GM12878 (cell line): ENCODE results near the gene THOC5. TPM values are rescaled to one million over a fixed set of nuclear protein-coding genes. Genes with fewer than 3 reads are reported as not detected.

Experiments used
- ATAC-seq: fragments of 200-7000 bp; cut with Tn5 transposase; 3 replicates; pipeline ENCODE4 v1.9.1; 2020; ENCODE audit warnings: mild to moderate bottlenecking, moderate library complexity
- BruUV-seq: library from RNA; stranded (reverse); fragments of 400-500 nt; replicated peaks from 2 replicates; lab custom pipeline; 2021; lab: Mats Ljungman, UMichigan
- CTCF ChIA-PET: fragments of 300-600 bp; sonication (Branson Sonifier 250); formaldehyde crosslinking; extraction: SDS; loops from one replicate; lab custom pipeline; 2021; ENCODE audit warnings: inconsistent platforms; lab: Yijun Ruan, JAX
- POLR2A ChIA-PET: fragments of 350-600 bp; formaldehyde crosslinking; extraction: SDS; loops from one replicate; lab custom pipeline; 2021; ENCODE audit warnings: inconsistent platforms; lab: Charles Lee
- RAD21 ChIA-PET: fragments of 300-600 bp; sonication (Branson Sonifier 250); formaldehyde crosslinking; loops from one replicate; lab custom pipeline; 2023; ENCODE audit warnings: antibody characterized with exemption; ENCODE audit not compliant: unreplicated experiment; lab: Charles Lee
- SMC1A ChIA-PET: fragments of 300-600 bp; sonication (Branson Sonifier 250); formaldehyde crosslinking; loops from one replicate; lab custom pipeline; 2023; ENCODE audit not compliant: unreplicated experiment, uncharacterized antibody; lab: Charles Lee
- DNase-seq: peaks from one replicate; pipeline ENCODE4 v3.0.0-alpha.2; 2011; ENCODE audit warnings: low read depth, low spot score
- FAIRE-seq: peaks from 3 replicates; lab custom pipeline; 2011; peaks lifted over from hg19 to GRCh38; lab: Jason Lieb, UNC
- H2AFZ ChIP-seq: 2 replicates; pipeline ENCODE4 v1.6.0; 2011; ENCODE audit warnings: low read depth, low read length, control low read depth; ENCODE audit not compliant: control insufficient read depth
- H3K27ac ChIP-seq: 2 replicates; pipeline ENCODE4 v1.5.1; 2011; ENCODE audit warnings: control low read depth; ENCODE audit not compliant: control insufficient read depth, insufficient read depth
- H3K27me3 ChIP-seq, 2 experiments: replicated peaks in 1 of 2; 2 replicates each; pipeline versions ENCODE4 v1.6.0 to v1.6.1; 2011; ENCODE audit warnings: low read length in 1 of 2; ENCODE audit not compliant: control insufficient read depth in 2 of 2, insufficient read depth in 2 of 2
- H3K36me3 ChIP-seq, 2 experiments: 2 replicates each; pipeline ENCODE4 v1.5.1; 2011; ENCODE audit warnings: low read length in 1 of 2; ENCODE audit not compliant: control insufficient read depth in 2 of 2, insufficient read depth in 2 of 2
- H3K4me1 ChIP-seq: 2 replicates; pipeline ENCODE4 v1.6.1; 2011; ENCODE audit warnings: mild to moderate bottlenecking, low read length, moderate library complexity, mixed read lengths; ENCODE audit not compliant: control insufficient read depth, insufficient read depth
- H3K4me2 ChIP-seq: 2 replicates; pipeline ENCODE4 v1.6.0; 2011; ENCODE audit warnings: control low read depth; ENCODE audit not compliant: control insufficient read depth, insufficient read depth
- H3K4me3 ChIP-seq: fragments of 200-600 bp; sonication (generic); 2 replicates; pipeline ENCODE4 v1.5.1; 2016
- H3K79me2 ChIP-seq: 2 replicates; pipeline ENCODE4 v1.6.0; 2011; ENCODE audit warnings: low read length; ENCODE audit not compliant: control insufficient read depth, insufficient read depth
- H3K9ac ChIP-seq: 2 replicates; pipeline ENCODE4 v1.8.0; 2011; ENCODE audit warnings: low read length, control low read depth, mixed read lengths; ENCODE audit not compliant: control insufficient read depth, insufficient read depth
- H3K9me3 ChIP-seq: replicated peaks from 3 replicates; pipeline ENCODE4 v1.5.1; 2011; ENCODE audit warnings: mild to moderate bottlenecking, low read length; ENCODE audit not compliant: control insufficient read depth, insufficient read depth
- H4K20me1 ChIP-seq: 2 replicates; pipeline ENCODE4 v1.6.0; 2011; ENCODE audit not compliant: control insufficient read depth, insufficient read depth
- CREB1 ChIP-seq: IDR thresholded peaks from 2 replicates; pipeline ENCODE4 v1.6.1; 2012; ENCODE audit warnings: low read depth, mild to moderate bottlenecking, inconsistent platforms
- HCFC1 ChIP-seq: fragments of 150-350 bp; IDR thresholded peaks from 2 replicates; pipeline ENCODE4 v1.6.1; 2014; ENCODE audit warnings: low read length
- MEF2B ChIP-seq: fragments of 450-650 bp; IDR thresholded peaks from 2 replicates; pipeline ENCODE4 v1.6.1; 2018; ENCODE audit warnings: mild to moderate bottlenecking, moderate library complexity; ENCODE audit not compliant: partially characterized antibody, poor library complexity, severe bottlenecking
- NFYA ChIP-seq: IDR thresholded peaks from 2 replicates; pipeline ENCODE4 v1.6.1; 2011; ENCODE audit warnings: low read depth, mild to moderate bottlenecking, low read length, improper control_type of control experiment, borderline replicate concordance
- RFX5 ChIP-seq: IDR thresholded peaks from 2 replicates; pipeline ENCODE4 v1.6.1; 2011; ENCODE audit warnings: low read depth, low read length, improper control_type of control experiment
- SREBF2 ChIP-seq: IDR thresholded peaks from 2 replicates; pipeline ENCODE4 v1.6.1; 2012; ENCODE audit warnings: mild to moderate bottlenecking, low read length
- ZBED1 ChIP-seq: IDR thresholded peaks from 2 replicates; pipeline ENCODE4 v1.6.1; 2016; ENCODE audit warnings: borderline replicate concordance
- WGBS: methylation state at CpG from one replicate; pipeline ENCODE4 v1.1.6; 2016; ENCODE audit warnings: low lambda C conversion rate; ENCODE audit not compliant: insufficient replicate concordance, insufficient coverage; ENCODE audit errors: missing lambda C conversion rate; 5-methylcytosine and 5-hydroxymethylcytosine counted together
- in situ Hi-C: fragments of 300-500 bp; cut with MboI; formaldehyde crosslinking; loops from 9 replicates; pipeline ENCODE4 v1.14.3; 2018; ENCODE audit warnings: mixed read lengths
- intact Hi-C: fragments of 100-400 bp; cut with micrococcal nuclease; formaldehyde crosslinking; loops from one replicate; pipeline ENCODE4 v1.14.2; 2022; ENCODE audit not compliant: unreplicated experiment
- polyA plus RNA-seq, 11 experiments: library from polyadenylated mRNA; depleted of rRNA in 4 of 11; unstranded in 6 of 11; stranded (reverse) in 5 of 11; fragments of >200 nt; fragmentation: Nextera tagmentation in 4 of 11; fragmentation: Illumina TruSeq in 1 of 11; extraction: Ambion mirVana in 4 of 11; extraction: Trizol in 1 of 11; gene quantifications; 1 replicate in 1 of 11; 2 replicates in 10 of 11; pipeline versions ENCODE4 v1.2.1 to v1.2.3, GENCODE V29; 2011 to 2016; ENCODE audit warnings: inconsistent platforms in 2 of 11, missing spikeins in 2 of 11, low read depth in 1 of 11
- total RNA-seq, 4 experiments: library from RNA; depleted of rRNA in 3 of 4; stranded (reverse); fragments of >200 nt in 3 of 4; fragmentation: Illumina TruSeq in 1 of 4; extraction: Trizol in 1 of 4; gene quantifications; 2 replicates each; pipeline versions ENCODE4 v1.2.1 to v1.2.3, GENCODE V29; 2013 to 2021
- TF ChIP-seq, protein P1 (sequence below): IDR thresholded peaks from 2 replicates; pipeline ENCODE4 v1.6.1; 2012; ENCODE audit warnings: mild to moderate bottlenecking, low read depth, low read length
- TF ChIP-seq, protein P2 (sequence below): IDR thresholded peaks from 2 replicates; pipeline ENCODE4 v1.6.1; 2011; ENCODE audit warnings: low read depth, low read length, improper control_type of control experiment, borderline replicate concordance

The THOC5 gene
- total and polyA plus RNA-seq, 10 of the 15 experiments (the other 5 are each of a cell fraction or from before 2014, with no cell fraction given), result 20.9 to 44.9 (median 31.4) TPM

DNA sequence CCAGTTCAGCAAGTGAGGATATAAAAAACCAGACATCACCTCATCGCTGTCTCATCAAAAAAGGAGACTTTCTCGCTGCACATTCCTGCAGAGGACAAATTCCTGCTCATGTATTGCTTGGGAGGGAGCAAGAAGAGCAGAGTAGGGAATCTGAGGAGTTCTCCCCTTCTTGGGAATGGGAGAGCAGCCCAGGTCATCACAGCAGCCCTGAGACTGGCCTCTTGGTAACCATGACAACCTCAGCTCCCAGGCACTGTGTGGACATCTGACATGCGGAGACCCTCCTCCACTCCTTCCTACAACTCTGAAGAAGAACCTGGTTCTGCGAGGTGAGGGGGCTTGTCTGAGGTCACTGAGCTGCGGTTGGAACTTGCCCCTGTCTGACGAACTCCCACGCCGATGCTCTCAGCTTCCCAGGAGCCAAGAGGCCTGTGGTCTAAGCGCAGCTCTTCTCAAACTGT lies 97.3 kb downstream of the THOC5 start:
- H3K79me2 ChIP-seq, result no peaks in the 10 kb centered on the region
- no peaks in the 10 kb centered on the region for H3K4me1 ChIP-seq
- no peaks in the 10 kb centered on the region for H3K36me3 ChIP-seq
- WGBS, result 73% methylated on average over 9 of the region's 9 CpGs
- ATAC-seq (no peak), DNase-seq (no peak), FAIRE-seq (no peak)
- no peak overlapping the region for H3K4me2 ChIP-seq
- no peak overlapping the region for H3K9ac ChIP-seq
- in situ Hi-C loops, result no loop called here
- H3K27ac ChIP-seq, result no peak overlapping the region
- H3K27me3 ChIP-seq, result no peaks in the 10 kb centered on the region
- H2AFZ ChIP-seq, result no peak overlapping the region
- no peaks in the 10 kb centered on the region for H3K9me3 ChIP-seq
- H3K4me3 ChIP-seq, result no peak overlapping the region
- no peaks in the 10 kb centered on the region for H4K20me1 ChIP-seq
- intact Hi-C loops, result no loop called here
- ChIA-PET CTCF (no interaction called here), SMC1A (no interaction called here), POLR2A (no interaction called here), RAD21 (no interaction called here)
- BruUV-seq, result no TSS peak
- no peak for TF ChIP-seq HCFC1
- no peak for TF ChIP-seq MEF2B
- TF ChIP-seq, protein P1, sequence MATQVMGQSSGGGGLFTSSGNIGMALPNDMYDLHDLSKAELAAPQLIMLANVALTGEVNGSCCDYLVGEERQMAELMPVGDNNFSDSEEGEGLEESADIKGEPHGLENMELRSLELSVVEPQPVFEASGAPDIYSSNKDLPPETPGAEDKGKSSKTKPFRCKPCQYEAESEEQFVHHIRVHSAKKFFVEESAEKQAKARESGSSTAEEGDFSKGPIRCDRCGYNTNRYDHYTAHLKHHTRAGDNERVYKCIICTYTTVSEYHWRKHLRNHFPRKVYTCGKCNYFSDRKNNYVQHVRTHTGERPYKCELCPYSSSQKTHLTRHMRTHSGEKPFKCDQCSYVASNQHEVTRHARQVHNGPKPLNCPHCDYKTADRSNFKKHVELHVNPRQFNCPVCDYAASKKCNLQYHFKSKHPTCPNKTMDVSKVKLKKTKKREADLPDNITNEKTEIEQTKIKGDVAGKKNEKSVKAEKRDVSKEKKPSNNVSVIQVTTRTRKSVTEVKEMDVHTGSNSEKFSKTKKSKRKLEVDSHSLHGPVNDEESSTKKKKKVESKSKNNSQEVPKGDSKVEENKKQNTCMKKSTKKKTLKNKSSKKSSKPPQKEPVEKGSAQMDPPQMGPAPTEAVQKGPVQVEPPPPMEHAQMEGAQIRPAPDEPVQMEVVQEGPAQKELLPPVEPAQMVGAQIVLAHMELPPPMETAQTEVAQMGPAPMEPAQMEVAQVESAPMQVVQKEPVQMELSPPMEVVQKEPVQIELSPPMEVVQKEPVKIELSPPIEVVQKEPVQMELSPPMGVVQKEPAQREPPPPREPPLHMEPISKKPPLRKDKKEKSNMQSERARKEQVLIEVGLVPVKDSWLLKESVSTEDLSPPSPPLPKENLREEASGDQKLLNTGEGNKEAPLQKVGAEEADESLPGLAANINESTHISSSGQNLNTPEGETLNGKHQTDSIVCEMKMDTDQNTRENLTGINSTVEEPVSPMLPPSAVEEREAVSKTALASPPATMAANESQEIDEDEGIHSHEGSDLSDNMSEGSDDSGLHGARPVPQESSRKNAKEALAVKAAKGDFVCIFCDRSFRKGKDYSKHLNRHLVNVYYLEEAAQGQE, result no peak
- no peak for TF ChIP-seq NFYA
- TF ChIP-seq CREB1, result no peak
- no peak for TF ChIP-seq RFX5
- TF ChIP-seq, protein P2, sequence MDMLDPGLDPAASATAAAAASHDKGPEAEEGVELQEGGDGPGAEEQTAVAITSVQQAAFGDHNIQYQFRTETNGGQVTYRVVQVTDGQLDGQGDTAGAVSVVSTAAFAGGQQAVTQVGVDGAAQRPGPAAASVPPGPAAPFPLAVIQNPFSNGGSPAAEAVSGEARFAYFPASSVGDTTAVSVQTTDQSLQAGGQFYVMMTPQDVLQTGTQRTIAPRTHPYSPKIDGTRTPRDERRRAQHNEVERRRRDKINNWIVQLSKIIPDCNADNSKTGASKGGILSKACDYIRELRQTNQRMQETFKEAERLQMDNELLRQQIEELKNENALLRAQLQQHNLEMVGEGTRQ, result no peak
- no peak for TF ChIP-seq ZBED1
- TF ChIP-seq SREBF2, result no peak

Other genes with a start within 250 kb of the THOC5 start
Only the 7 nearest of the 10 such genes appear.
- 73.0 and 90.1 TPM in 2 replicates for gene AP1B1, start 165.2 kb downstream of the THOC5 start, total RNA-seq (2014; rRNA removed)
- 30.0 and 36.1 TPM in 2 replicates for gene AP1B1, start 165.2 kb downstream of the THOC5 start, total RNA-seq (2014; rRNA removed; fragmentation: Illumina TruSeq; extraction: Trizol)
- gene AP1B1, start 165.2 kb downstream of the THOC5 start, total RNA-seq (2021), result 87.6 and 91.5 TPM in 2 replicates
- gene AP1B1, start 165.2 kb downstream of the THOC5 start, polyA plus RNA-seq (2011; rRNA removed), result 32.2 and 59.4 TPM in 2 replicates
- 21.4 and 56.1 TPM in 2 replicates for gene AP1B1, start 165.2 kb downstream of the THOC5 start, polyA plus RNA-seq (2014; fragmentation: Illumina TruSeq; extraction: Trizol)
- gene AP1B1, start 165.2 kb downstream of the THOC5 start, polyA plus RNA-seq (2014; fragmentation: Nextera tagmentation; extraction: Ambion mirVana), result 1 to 10 TPM; 2.1 to 5.0 TPM
- 54.9 and 66.6 TPM in 2 replicates for gene AP1B1, start 165.2 kb downstream of the THOC5 start, polyA plus RNA-seq (2014; rRNA removed)
- gene AP1B1, start 165.2 kb downstream of the THOC5 start, polyA plus RNA-seq (2016; fragmentation: Nextera tagmentation; extraction: Ambion mirVana), result 10 to 100 TPM; 89.1 to 98.6 TPM
- gene RFPL1, start 115.2 kb downstream of the THOC5 start, total RNA-seq (2014; rRNA removed), result not detected in 2 replicates
- gene RFPL1, start 115.2 kb downstream of the THOC5 start, total RNA-seq (2014; rRNA removed; fragmentation: Illumina TruSeq; extraction: Trizol), result not detected in 2 replicates
- gene RFPL1, start 115.2 kb downstream of the THOC5 start, total RNA-seq (2021), result not detected in 2 replicates
- gene RFPL1, start 115.2 kb downstream of the THOC5 start, polyA plus RNA-seq (2011; rRNA removed), result not detected in 2 replicates
- gene RFPL1, start 115.2 kb downstream of the THOC5 start, polyA plus RNA-seq (2014; fragmentation: Illumina TruSeq; extraction: Trizol), result not detected in 2 replicates
- under 1 TPM in 1 of 2 experiments, not detected in 1; 0.13 TPM for gene RFPL1, start 115.2 kb downstream of the THOC5 start, polyA plus RNA-seq (2014; fragmentation: Nextera tagmentation; extraction: Ambion mirVana)
- not detected in 2 replicates for gene RFPL1, start 115.2 kb downstream of the THOC5 start, polyA plus RNA-seq (2014; rRNA removed)
- not detected for gene RFPL1, start 115.2 kb downstream of the THOC5 start, polyA plus RNA-seq (2016; fragmentation: Nextera tagmentation; extraction: Ambion mirVana)
- gene NEFH, start 73.5 kb downstream of the THOC5 start, total RNA-seq (2014; rRNA removed), result 0.06 TPM in 1 of 2 replicates, not detected in the other
- 0.09 and 0.14 TPM in 2 replicates for gene NEFH, start 73.5 kb downstream of the THOC5 start, total RNA-seq (2014; rRNA removed; fragmentation: Illumina TruSeq; extraction: Trizol)
- gene NEFH, start 73.5 kb downstream of the THOC5 start, total RNA-seq (2021), result 0.11 and 0.13 TPM in 2 replicates
- gene NEFH, start 73.5 kb downstream of the THOC5 start, polyA plus RNA-seq (2011; rRNA removed), result 0.07 and 0.10 TPM in 2 replicates
- 0.25 and 0.40 TPM in 2 replicates for gene NEFH, start 73.5 kb downstream of the THOC5 start, polyA plus RNA-seq (2014; fragmentation: Illumina TruSeq; extraction: Trizol)
- gene NEFH, start 73.5 kb downstream of the THOC5 start, polyA plus RNA-seq (2014; fragmentation: Nextera tagmentation; extraction: Ambion mirVana), result under 1 TPM; 0.02 to 0.03 TPM
- 0.05 and 0.23 TPM in 2 replicates for gene NEFH, start 73.5 kb downstream of the THOC5 start, polyA plus RNA-seq (2014; rRNA removed)
- under 1 TPM; 0.09 to 0.16 TPM for gene NEFH, start 73.5 kb downstream of the THOC5 start, polyA plus RNA-seq (2016; fragmentation: Nextera tagmentation; extraction: Ambion mirVana)
- 90.5 and 96.5 TPM in 2 replicates for gene NIPSNAP1, start 27.4 kb upstream of the THOC5 start, total RNA-seq (2014; rRNA removed)
- 69.9 and 70.2 TPM in 2 replicates for gene NIPSNAP1, start 27.4 kb upstream of the THOC5 start, total RNA-seq (2014; rRNA removed; fragmentation: Illumina TruSeq; extraction: Trizol)
- gene NIPSNAP1, start 27.4 kb upstream of the THOC5 start, total RNA-seq (2021), result 77.1 and 85.5 TPM in 2 replicates
- gene NIPSNAP1, start 27.4 kb upstream of the THOC5 start, polyA plus RNA-seq (2011; rRNA removed), result 62.1 and 70.2 TPM in 2 replicates
- 94.1 and 99.7 TPM in 2 replicates for gene NIPSNAP1, start 27.4 kb upstream of the THOC5 start, polyA plus RNA-seq (2014; fragmentation: Illumina TruSeq; extraction: Trizol)
- gene NIPSNAP1, start 27.4 kb upstream of the THOC5 start, polyA plus RNA-seq (2014; fragmentation: Nextera tagmentation; extraction: Ambion mirVana), result 10 to 100 TPM; 27.1 to 38.5 TPM
- 84.0 and 86.5 TPM in 2 replicates for gene NIPSNAP1, start 27.4 kb upstream of the THOC5 start, polyA plus RNA-seq (2014; rRNA removed)
- gene NIPSNAP1, start 27.4 kb upstream of the THOC5 start, polyA plus RNA-seq (2016; fragmentation: Nextera tagmentation; extraction: Ambion mirVana), result 10 to 100 TPM; 79.6 TPM
- 32.0 and 33.9 TPM in 2 replicates for gene NF2, start 49.9 kb upstream of the THOC5 start, total RNA-seq (2014; rRNA removed)
- 24.6 and 24.8 TPM in 2 replicates for gene NF2, start 49.9 kb upstream of the THOC5 start, total RNA-seq (2014; rRNA removed; fragmentation: Illumina TruSeq; extraction: Trizol)
- 44.3 and 49.8 TPM in 2 replicates for gene NF2, start 49.9 kb upstream of the THOC5 start, total RNA-seq (2021)
- gene NF2, start 49.9 kb upstream of the THOC5 start, polyA plus RNA-seq (2011; rRNA removed), result 20.4 and 22.5 TPM in 2 replicates
- 14.3 and 14.7 TPM in 2 replicates for gene NF2, start 49.9 kb upstream of the THOC5 start, polyA plus RNA-seq (2014; fragmentation: Illumina TruSeq; extraction: Trizol)
- gene NF2, start 49.9 kb upstream of the THOC5 start, polyA plus RNA-seq (2014; fragmentation: Nextera tagmentation; extraction: Ambion mirVana), result 1 to 10 TPM; 2.2 to 3.0 TPM
- 17.4 and 20.6 TPM in 2 replicates for gene NF2, start 49.9 kb upstream of the THOC5 start, polyA plus RNA-seq (2014; rRNA removed)
- 10 to 100 TPM; 24.8 to 24.9 TPM for gene NF2, start 49.9 kb upstream of the THOC5 start, polyA plus RNA-seq (2016; fragmentation: Nextera tagmentation; extraction: Ambion mirVana)
- gene CABP7, start 166.2 kb upstream of the THOC5 start, total RNA-seq (2014; rRNA removed), result not detected in 2 replicates
- gene CABP7, start 166.2 kb upstream of the THOC5 start, total RNA-seq (2014; rRNA removed; fragmentation: Illumina TruSeq; extraction: Trizol), result not detected in 2 replicates
- 0.05 TPM in 1 of 2 replicates, not detected in the other for gene CABP7, start 166.2 kb upstream of the THOC5 start, total RNA-seq (2021)
- gene CABP7, start 166.2 kb upstream of the THOC5 start, polyA plus RNA-seq (2011; rRNA removed), result not detected in 2 replicates
- gene CABP7, start 166.2 kb upstream of the THOC5 start, polyA plus RNA-seq (2014; fragmentation: Illumina TruSeq; extraction: Trizol), result not detected in 2 replicates
- under 1 TPM in 1 of 2 experiments, not detected in 1; 0.02 TPM for gene CABP7, start 166.2 kb upstream of the THOC5 start, polyA plus RNA-seq (2014; fragmentation: Nextera tagmentation; extraction: Ambion mirVana)
- 0.03 and 0.08 TPM in 2 replicates for gene CABP7, start 166.2 kb upstream of the THOC5 start, polyA plus RNA-seq (2014; rRNA removed)
- gene CABP7, start 166.2 kb upstream of the THOC5 start, polyA plus RNA-seq (2016; fragmentation: Nextera tagmentation; extraction: Ambion mirVana), result under 1 TPM; 0.11 to 0.18 TPM
- gene ZMAT5, start 213.2 kb upstream of the THOC5 start, total RNA-seq (2014; rRNA removed), result 25.4 and 28.7 TPM in 2 replicates
- 15.3 and 17.3 TPM in 2 replicates for gene ZMAT5, start 213.2 kb upstream of the THOC5 start, total RNA-seq (2014; rRNA removed; fragmentation: Illumina TruSeq; extraction: Trizol)
- 23.1 and 25.7 TPM in 2 replicates for gene ZMAT5, start 213.2 kb upstream of the THOC5 start, total RNA-seq (2021)
- 11.2 and 20.8 TPM in 2 replicates for gene ZMAT5, start 213.2 kb upstream of the THOC5 start, polyA plus RNA-seq (2011; rRNA removed)
- 5.7 and 15.6 TPM in 2 replicates for gene ZMAT5, start 213.2 kb upstream of the THOC5 start, polyA plus RNA-seq (2014; fragmentation: Illumina TruSeq; extraction: Trizol)
- 10 to 100 TPM in 1 of 2 experiments, 1 to 10 TPM in 1; 2.3 to 10.4 TPM for gene ZMAT5, start 213.2 kb upstream of the THOC5 start, polyA plus RNA-seq (2014; fragmentation: Nextera tagmentation; extraction: Ambion mirVana)
- gene ZMAT5, start 213.2 kb upstream of the THOC5 start, polyA plus RNA-seq (2014; rRNA removed), result 30.7 and 32.0 TPM in 2 replicates
- gene ZMAT5, start 213.2 kb upstream of the THOC5 start, polyA plus RNA-seq (2016; fragmentation: Nextera tagmentation; extraction: Ambion mirVana), result 10 to 100 TPM; 38.1 to 43.0 TPM